Stomach (tissue), 4 donors: ENCODE results near the gene ZNF600.
"Not testable (repeated sequence)": the region's sequence is repeated elsewhere in the genome, so short reads cannot be mapped to it uniquely, and the experiment has no call there.

Experiments used
- POLR2A ChIP-seq, 4 donors: fragments of 450-650 bp; IDR thresholded peaks; one replicate each; pipeline ENCODE4 v1.6.1; 2016; ENCODE audit warnings: antibody characterized with exemption in 4 of 4, control low read depth in 2 of 4, mild to moderate bottlenecking in 1 of 4, moderate library complexity in 1 of 4
- TF ChIP-seq, protein P1 (sequence below), 7 experiments: fragments of 450-650 bp in 4 of 7; fragments of 200-600 bp in 3 of 7; sonication (generic) in 3 of 7; IDR thresholded peaks; one replicate each; pipeline ENCODE4 v1.5.1; 2016 to 2019; ENCODE audit warnings: antibody characterized with exemption in 7 of 7, control low read depth in 2 of 7, mild to moderate bottlenecking in 1 of 7

GRCh38 chr19:52833541-52833940, 47.0 kb upstream of the ZNF600 start:
- TF ChIP-seq POLR2A (IDR thresholded peaks at IDR 0.05): not testable (repeated sequence)
- TF ChIP-seq, protein P1, sequence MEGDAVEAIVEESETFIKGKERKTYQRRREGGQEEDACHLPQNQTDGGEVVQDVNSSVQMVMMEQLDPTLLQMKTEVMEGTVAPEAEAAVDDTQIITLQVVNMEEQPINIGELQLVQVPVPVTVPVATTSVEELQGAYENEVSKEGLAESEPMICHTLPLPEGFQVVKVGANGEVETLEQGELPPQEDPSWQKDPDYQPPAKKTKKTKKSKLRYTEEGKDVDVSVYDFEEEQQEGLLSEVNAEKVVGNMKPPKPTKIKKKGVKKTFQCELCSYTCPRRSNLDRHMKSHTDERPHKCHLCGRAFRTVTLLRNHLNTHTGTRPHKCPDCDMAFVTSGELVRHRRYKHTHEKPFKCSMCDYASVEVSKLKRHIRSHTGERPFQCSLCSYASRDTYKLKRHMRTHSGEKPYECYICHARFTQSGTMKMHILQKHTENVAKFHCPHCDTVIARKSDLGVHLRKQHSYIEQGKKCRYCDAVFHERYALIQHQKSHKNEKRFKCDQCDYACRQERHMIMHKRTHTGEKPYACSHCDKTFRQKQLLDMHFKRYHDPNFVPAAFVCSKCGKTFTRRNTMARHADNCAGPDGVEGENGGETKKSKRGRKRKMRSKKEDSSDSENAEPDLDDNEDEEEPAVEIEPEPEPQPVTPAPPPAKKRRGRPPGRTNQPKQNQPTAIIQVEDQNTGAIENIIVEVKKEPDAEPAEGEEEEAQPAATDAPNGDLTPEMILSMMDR (IDR thresholded peaks at IDR 0.05): not testable (repeated sequence)
